Chondrocyte (in vitro differentiated cells): ENCODE measurements around the gene ACOT6. TPM values are rescaled to one million over a fixed set of nuclear protein-coding genes. Genes with fewer than 3 reads are reported as not detected.
"Not testable (repeated sequence)": the region's sequence is repeated elsewhere in the genome, so short reads cannot be mapped to it uniquely, and the experiment has no call there.

Experiments used
- DNase-seq: peaks from one replicate; pipeline ENCODE4 v3.0.0; 2021; ENCODE audit warnings: mixed read lengths, low spot score
- H3K27ac Mint-ChIP-seq: one replicate; pipeline ENCODE4 v1.8.0; 2021; ENCODE audit warnings: mild to moderate bottlenecking, moderate library complexity, mixed read lengths; ENCODE audit not compliant: unreplicated experiment
- H3K27me3 Mint-ChIP-seq: 2 replicates; pipeline ENCODE4 v1.8.0; 2021; ENCODE audit warnings: low read depth, mixed read lengths
- H3K36me3 Mint-ChIP-seq: 2 replicates; pipeline ENCODE4 v1.8.0; 2021; ENCODE audit warnings: low read depth, mixed read lengths
- H3K4me1 Mint-ChIP-seq: 2 replicates; pipeline ENCODE4 v1.8.0; 2021; ENCODE audit warnings: low read depth, mild to moderate bottlenecking, mixed read lengths
- H3K4me3 Mint-ChIP-seq: one replicate; pipeline ENCODE4 v1.8.0; 2021; ENCODE audit warnings: mild to moderate bottlenecking, moderate library complexity, mixed read lengths; ENCODE audit not compliant: unreplicated experiment
- H3K9me3 Mint-ChIP-seq: 2 replicates; pipeline ENCODE4 v1.8.0; 2021; ENCODE audit warnings: low read depth, mixed read lengths
- CTCF ChIP-seq: fragments of 200-600 bp; sonication (generic); IDR thresholded peaks from 2 replicates; pipeline ENCODE4 v1.5.0; 2021; ENCODE audit warnings: antibody characterized with exemption, mild to moderate bottlenecking, moderate library complexity
- long read RNA-seq: library from polyadenylated mRNA; stranded (forward); transcript quantifications from one replicate; pipeline ENCODE4 v2.0.0, GENCODE V29; 2021
- total RNA-seq: library from RNA; stranded (reverse); gene quantifications from 3 replicates; pipeline ENCODE4 v1.2.1, GENCODE V29; 2021

ACOT6 gene
- not detected in 3 replicates for total RNA-seq
- long read RNA-seq, partial matches to known transcripts, result 0 of 1 reads
- long read RNA-seq, other reads (novel, unspliced or antisense), result 1 of 1 reads

- Mint-ChIP-seq H3K27ac (peak within 1 kb of the TSS; percentile 78), H3K4me1 (peaks cover 7% of the 10 kb centered on the region), H3K4me3 (peak within 1 kb of the TSS; percentile 82), H3K36me3 (no peaks in the 10 kb centered on the region), H3K9me3 (no peaks in the 10 kb centered on the region), H3K27me3 (no peaks in the 10 kb centered on the region)
- peak; percentile 94 for DNase-seq
- peak; percentile 20 for TF ChIP-seq CTCF
Measured at GRCh38 chr14:73612339-73613045, at the start of gene ACOT6. Gene ACOT6 (plus strand): TSS chr14:73612517. CDS start chr14:73612572, 55 bp downstream.

- Mint-ChIP-seq H3K4me1 (peaks cover 14% of the 10 kb centered on the region), H3K9me3 (peaks cover 15% of the 10 kb centered on the region)
- not testable (repeated sequence) for H3K27me3 Mint-ChIP-seq, H3K4me3 Mint-ChIP-seq, DNase-seq, H3K36me3 Mint-ChIP-seq, H3K27ac Mint-ChIP-seq
Measured at GRCh38 chr14:73562696-73563095, 49.6 kb upstream of the ACOT6 start.

GRCh38 chr14:73566431-73566830, 45.9 kb upstream of the ACOT6 start:
- peaks cover 15% of the 10 kb centered on the region for H3K9me3 Mint-ChIP-seq
- H3K4me1 Mint-ChIP-seq, result peaks cover 32% of the 10 kb centered on the region
- DNase-seq, H3K27ac Mint-ChIP-seq, H3K27me3 Mint-ChIP-seq, H3K4me3 Mint-ChIP-seq, H3K36me3 Mint-ChIP-seq: not testable (repeated sequence)

GRCh38 chr14:73566935-73567334, 45.4 kb upstream of the ACOT6 start:
- H3K4me1 Mint-ChIP-seq, result peaks cover 32% of the 10 kb centered on the region
- not testable (repeated sequence) for H3K36me3 Mint-ChIP-seq, H3K27ac Mint-ChIP-seq, H3K4me3 Mint-ChIP-seq, DNase-seq, H3K27me3 Mint-ChIP-seq
- peaks cover 11% of the 10 kb centered on the region for H3K9me3 Mint-ChIP-seq

GRCh38 chr14:73567358-73567757, 45.0 kb upstream of the ACOT6 start:
- Mint-ChIP-seq H3K36me3 (peaks cover 8% of the 10 kb centered on the region), H3K27ac (no peak overlapping the region), H3K4me1 (peaks cover 32% of the 10 kb centered on the region), H3K4me3 (peak overlapping the region; percentile 92), H3K9me3 (peaks cover 7% of the 10 kb centered on the region), H3K27me3 (no peaks in the 10 kb centered on the region)
- no peak for TF ChIP-seq CTCF
- no peak for DNase-seq

GRCh38 chr14:73567951-73568885, 44.1 kb upstream of the ACOT6 start:
- Mint-ChIP-seq H3K36me3 (peaks cover 4% of the 10 kb centered on the region), H3K27me3 (no peaks in the 10 kb centered on the region), H3K4me1 (peaks cover 32% of the 10 kb centered on the region), H3K9me3 (no peaks in the 10 kb centered on the region), H3K27ac (peak overlapping the region; percentile 95), H3K4me3 (peak overlapping the region; percentile 92)
- TF ChIP-seq CTCF, result no peak
- no peak for DNase-seq
